DLD1 (cell line): Measurements from ENCODE around the gene NPHP4.

Experiments used
- in situ Hi-C: cut with HindIII; loops from 2 replicates; pipeline ENCODE4 v1.10.0; 2017; ENCODE audit warnings: low sequenced_read_pairs

Gene NPHP4

GRCh38 chr1:5820026-5820421 is 172.2 kb downstream of the NPHP4 start:
- in situ Hi-C loops = no loop called here

DNA sequence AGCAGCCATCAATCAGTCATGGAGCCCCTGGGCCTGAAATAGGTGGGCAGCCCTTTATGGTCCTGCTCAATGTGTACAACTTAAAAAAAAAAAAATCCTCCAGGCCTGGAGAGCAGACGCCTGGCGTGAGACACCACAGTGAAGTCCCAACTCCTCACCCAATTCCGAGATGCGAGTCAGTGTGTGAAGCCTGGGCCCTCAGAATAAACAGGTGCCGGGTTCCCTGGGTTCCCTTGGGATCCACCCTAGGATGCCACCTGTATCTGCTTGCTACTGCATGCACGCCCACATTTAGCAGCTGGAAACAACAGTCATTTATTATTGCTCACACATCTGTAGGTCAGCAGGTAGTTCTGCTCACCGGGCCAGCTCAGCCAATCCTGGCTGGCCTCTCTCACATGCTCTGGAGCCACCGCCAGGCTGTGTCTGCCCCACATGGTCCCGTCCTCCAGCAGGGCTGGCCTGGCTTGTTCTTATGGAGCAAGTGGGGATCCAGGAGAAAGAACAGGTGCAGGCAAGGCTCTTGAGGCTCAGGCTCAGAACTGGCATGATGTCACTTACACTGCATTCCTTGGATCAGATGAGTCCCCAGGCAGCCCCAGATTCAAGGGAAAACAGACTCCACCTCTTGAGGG is 172.7 kb downstream of the NPHP4 start:
- in situ Hi-C loops = no loop called here

DNA sequence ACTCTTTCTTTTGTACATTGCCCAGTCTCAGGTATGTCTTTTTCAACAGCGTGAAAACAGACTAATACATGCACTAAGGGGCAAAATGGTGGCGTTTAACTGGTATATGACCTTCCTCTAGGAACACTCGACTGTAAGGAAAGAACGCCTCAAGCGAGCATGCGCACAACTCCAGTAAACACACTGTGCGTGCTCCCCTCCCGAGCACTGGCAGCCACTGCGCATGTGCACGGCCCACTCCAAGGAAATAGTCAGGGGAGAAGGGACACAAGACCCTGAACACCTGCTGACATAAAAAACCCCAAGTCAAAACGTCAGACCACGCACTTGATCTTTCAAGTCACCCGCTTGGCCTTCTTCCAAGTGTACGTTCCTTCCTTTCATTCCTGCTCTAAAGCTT is 173.5 kb downstream of the NPHP4 start:
- in situ Hi-C loops = no loop called here

DNA sequence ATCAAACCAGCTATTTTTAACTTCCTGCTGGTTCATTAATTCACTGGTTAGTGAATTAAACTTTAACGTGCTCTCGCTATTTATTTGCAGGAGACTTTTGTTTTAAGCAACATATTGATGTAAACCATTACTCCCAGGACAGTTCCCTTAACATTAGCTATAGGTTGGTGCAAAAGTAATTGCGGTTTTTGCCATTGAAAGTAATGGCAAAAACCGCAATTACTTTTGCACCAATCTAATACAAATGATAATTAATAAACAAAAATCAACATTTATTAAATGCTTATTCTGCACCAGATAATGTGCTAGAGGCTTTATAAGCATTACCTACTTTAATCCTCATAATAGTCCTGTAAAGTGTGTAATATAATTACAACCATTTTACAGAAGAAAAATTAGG is 176.5 kb downstream of the NPHP4 start:
- in situ Hi-C loops = no loop called here

- in situ Hi-C loops = no loop called here
Measured at GRCh38 chr1:5815211-5815610, 177.0 kb downstream of the NPHP4 start.

GRCh38 chr1:5814046-5814619 is 178.1 kb downstream of the NPHP4 start:
- in situ Hi-C loops = no loop called here

DNA sequence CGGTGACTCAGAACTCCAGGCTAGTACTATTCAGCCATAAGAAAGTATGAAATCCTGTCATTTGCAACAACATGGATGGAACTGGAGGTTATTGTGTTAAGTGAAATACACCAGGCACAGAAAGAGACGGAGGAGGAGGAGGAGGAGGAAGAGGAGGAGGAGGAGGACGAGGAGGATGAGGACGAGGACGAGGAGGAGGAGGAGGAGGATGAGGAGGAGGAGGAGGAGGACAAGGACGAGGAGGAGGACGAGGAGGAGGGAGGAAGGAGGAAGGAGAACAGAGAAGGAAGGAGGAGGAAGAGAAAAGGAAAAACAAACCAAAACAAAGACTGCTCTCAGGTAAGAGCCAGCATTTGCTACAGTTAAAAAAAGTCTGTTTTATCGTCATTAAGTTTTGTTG is 178.7 kb downstream of the NPHP4 start:
- in situ Hi-C loops = no loop called here
